GM19372 (cell line): Measurements from ENCODE around the gene DUS1L.

Source experiments
- ATAC-seq: cut with Tn5 transposase; IDR thresholded peaks from one replicate; pipeline ENCODE4 v1.9.1; 2021; ENCODE audit warnings: mild to moderate bottlenecking, low read depth, moderate library complexity; ENCODE audit not compliant: unreplicated experiment

The DUS1L gene

DNA sequence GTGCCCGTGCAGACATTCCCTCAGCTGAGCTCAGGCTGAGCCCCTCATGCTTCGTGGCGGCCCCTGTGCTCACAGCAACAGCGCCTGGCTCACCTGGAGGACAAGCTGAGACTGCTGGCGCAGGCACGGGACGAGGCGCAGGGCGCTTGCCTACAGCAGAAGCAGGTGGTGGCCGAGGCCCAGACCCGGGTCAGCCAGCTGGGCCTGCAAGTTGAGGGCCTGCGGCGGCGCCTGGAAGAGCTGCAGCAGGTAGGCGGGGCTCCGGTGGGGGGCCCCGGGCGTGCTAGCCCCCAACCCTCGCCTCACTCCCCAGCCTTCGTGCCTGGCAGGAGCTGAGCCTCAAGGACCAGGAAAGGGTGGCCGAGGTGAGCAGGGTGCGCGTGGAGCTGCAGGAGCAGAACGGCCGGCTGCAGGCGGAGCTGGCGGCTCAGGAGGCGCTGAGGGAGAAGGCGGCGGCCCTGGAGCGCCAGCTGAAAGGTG lies 35.6 kb downstream of the DUS1L start:
- ATAC-seq: no peak

- ATAC-seq: no peak
These were observed 36.2 kb downstream of the DUS1L start for GRCh38 chr17:82029391-82029790.

DNA sequence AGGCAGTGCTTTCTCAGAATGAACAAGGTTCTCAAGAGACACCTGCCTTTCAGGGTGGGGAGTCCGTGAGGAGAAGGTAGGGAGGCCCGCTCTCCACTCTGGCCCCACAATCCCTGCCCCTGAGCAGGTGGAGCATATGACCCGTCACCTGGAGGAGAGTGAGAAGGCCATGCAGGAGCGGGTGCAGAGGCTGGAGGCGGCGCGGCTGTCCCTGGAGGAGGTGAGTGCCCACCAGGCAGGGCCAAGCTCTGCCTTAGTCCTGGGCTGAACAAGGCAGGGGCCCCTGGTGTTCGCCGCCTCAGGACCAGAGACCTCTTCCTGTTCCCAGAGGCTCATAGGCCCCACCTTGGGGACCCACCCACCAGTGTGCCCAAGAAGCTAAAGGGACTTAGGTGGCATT lies 36.6 kb downstream of the DUS1L start:
- no peak for ATAC-seq

DNA sequence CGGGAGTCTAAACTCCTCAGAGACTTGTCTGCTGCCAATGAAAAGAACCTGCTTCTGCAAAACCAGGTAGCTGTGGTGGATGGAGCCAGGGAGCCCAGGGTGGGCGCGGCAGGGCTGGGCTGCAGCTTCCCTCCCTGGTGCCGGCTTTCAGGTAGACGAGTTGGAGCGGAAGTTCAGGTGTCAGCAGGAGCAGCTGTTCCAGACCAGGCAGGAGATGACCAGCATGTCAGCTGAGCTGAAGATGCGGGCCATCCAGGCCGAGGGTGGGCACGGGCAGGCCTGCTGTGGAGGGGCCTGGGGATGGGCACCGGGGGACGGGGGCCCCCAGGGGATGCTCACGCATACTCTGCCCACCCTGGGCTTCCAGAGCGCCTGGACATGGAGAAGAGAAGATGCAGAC lies 37.4 kb downstream of the DUS1L start:
- ATAC-seq: no peak

- ATAC-seq: no peak
These were observed 40.0 kb downstream of the DUS1L start for GRCh38 chr17:82025401-82026107.

GRCh38 chr17:82024859-82025258 lies 40.7 kb downstream of the DUS1L start:
- ATAC-seq: no peak

DNA sequence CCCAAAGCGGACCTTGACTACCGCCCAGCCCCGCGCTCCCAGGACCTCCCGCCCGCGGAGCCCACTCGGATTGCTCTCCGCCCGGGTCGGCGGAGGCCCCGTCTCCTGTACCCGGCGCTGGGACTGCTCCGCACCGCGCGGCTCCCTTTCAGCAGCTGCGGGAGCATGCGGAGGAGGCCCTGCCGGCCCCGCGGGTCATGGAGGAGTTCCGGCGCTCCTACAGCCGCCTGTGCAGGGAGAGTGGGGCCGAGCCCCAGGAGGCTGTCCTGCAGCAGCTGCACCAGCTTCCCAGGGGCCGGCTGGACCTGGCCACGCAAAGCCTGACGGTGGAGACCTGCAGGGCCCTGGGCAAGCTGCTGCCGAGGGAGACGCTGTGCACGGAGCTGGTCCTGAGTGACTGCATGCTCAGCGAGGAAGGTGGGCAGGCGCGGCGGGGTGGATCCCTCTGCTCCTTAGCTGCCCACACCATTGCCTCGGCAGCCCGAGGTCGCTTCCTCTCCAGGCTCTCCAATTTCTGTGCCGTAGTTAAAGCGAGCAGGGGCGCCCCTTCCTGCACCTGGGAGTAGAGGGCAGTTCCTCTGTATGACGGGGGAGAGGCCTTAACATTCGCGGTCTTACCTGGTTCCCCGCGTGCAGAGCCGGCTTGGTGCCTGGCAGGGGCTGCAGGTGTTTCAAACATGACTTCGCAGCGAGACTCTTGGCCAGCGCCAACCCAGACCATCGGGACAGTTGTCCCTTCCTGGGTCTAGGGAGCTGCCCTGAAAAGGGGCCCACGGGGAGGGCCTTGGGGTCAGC lies 42.0 kb downstream of the DUS1L start:
- no peak for ATAC-seq

DNA sequence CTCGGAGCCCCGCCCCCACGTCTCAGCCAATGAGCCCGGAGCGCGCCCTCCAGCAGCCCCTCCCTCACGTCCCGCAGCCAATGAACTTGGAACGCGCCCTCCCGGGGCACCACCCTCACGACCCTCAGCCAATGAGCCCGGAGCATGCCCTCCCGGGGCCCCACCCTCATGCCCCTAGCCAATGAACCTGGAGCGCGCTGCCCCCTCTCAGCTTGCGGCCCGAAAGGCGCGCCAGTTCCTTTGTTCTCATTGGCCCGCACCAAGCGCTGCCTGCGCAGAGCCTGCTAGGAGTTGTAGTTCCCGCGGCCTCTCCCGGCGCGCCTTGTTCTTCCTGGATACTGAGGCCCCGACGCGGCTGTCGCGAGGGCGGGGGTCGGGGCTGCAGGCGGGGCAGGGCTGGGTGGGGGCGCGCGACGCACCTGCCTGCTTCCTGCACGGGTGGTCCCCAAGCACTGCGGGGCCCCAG lies 42.6 kb downstream of the DUS1L start, which contains the start of gene LRRC45:
Gene LRRC45 (plus strand): TSS at position 325 of the 466 bp plus-strand sequence. CDS start 339 bp downstream, outside the sequence.
- ATAC-seq: peak; percentile 84

- ATAC-seq: no peak
These were observed 43.2 kb downstream of the DUS1L start, which contains the start of gene CENPX for GRCh38 chr17:82022310-82022980. Gene CENPX (minus strand): TSS chr17:82022878. CDS start chr17:82022861, 17 bp downstream.

DNA sequence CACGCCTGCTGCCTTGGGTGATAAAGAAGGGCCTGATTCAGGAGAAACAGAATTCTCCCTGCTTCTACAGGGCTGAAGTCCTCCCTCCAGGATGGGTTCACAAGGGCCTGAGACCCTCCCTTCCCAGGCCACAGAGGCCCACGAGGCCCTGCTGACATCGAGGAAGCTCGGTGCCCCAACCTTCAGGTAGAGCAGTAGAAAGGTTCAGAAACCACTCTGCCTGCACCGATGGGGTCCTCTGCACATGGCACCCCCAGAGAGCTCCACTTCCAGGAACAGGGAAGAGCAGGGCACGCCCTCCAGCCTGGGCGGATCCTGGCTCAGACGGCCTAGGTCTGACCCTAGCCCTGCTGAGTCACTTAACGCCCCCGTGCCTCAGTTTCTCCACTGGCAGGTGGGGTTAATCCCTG lies 43.7 kb downstream of the DUS1L start:
- ATAC-seq: no peak

DNA sequence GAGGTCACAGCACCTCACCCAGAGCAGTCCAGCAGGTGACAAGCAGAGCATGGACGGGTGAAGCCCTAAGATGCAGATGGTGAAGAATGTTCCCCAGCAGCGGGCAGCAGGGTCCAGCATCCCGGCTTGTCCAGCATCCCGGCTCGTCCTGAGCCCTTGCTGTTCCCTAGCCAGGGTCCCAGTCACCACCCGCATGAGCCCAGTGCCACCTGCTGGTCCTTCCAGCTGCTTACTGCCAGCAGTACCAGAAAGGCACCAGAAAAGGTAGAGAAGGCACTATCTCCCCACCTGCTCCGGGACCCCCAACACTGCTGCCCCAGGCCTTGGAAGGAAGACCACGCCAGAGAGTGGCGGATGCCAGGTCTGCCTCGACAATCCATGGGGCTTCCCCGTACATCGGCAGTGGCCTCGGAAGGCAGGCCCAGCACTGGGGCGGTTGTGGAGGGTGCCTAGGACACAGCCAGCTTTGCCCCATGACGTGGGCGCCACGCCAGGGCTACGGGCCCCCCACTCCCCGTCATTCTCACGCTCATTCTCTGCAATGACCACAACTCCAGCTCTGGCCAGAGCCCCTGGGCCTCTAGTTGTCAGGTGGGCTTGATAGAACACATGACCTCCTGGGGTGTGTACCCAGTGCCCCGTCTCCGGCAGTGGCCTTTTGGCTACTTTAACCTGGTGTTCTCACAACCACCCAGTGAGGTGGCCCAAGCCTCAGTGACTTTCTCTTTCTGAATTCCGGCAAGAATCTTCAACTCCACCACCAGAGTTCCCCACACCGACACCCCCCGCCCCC lies 44.3 kb downstream of the DUS1L start:
- no peak for ATAC-seq

GRCh38 chr17:82020572-82021106 lies 45.0 kb downstream of the DUS1L start:
- no peak for ATAC-seq

DNA sequence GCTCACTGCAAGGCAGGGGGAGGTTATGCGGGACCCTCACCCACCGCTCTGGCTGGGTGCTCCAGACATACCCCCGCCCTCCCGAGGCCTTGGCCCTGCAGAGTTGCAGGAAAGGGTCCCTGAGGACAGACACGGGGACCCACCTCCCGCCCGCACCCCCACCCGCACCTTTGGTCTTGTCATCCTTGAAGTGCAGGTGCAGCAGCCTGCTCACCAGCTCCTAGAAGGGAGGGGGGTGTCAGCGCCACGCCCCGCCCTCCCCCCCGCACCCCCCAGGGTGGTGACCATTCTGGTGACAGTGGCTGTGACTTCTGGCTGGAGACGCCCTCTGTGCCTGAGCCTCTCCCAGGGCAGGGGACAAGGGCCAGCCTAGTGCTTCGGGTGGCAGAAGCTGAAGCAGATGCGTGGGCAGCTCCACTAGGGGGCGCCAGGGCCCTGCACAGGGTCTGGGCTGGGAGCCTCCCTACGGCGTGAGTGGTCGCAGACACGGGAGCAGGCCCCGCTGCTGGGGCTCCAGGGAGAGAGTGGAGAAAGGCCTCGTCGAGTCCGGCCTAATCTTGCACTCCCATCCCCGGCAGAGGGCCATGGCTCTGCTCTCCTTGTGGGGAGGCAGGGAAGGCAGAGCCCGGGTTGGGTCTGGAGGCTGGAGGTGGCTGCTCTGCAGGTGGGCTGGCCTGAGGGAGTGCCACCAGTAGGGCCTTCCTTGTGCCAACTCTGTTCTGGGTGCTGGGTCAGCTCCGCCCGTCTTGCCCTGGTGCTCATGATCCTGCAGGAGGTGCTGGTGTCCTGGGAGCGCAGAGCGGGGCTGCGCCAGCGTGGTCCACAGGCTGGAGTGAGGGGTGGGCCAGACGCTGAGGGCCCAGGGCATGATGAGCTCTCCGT lies 45.7 kb downstream of the DUS1L start:
- ATAC-seq: no peak

DNA sequence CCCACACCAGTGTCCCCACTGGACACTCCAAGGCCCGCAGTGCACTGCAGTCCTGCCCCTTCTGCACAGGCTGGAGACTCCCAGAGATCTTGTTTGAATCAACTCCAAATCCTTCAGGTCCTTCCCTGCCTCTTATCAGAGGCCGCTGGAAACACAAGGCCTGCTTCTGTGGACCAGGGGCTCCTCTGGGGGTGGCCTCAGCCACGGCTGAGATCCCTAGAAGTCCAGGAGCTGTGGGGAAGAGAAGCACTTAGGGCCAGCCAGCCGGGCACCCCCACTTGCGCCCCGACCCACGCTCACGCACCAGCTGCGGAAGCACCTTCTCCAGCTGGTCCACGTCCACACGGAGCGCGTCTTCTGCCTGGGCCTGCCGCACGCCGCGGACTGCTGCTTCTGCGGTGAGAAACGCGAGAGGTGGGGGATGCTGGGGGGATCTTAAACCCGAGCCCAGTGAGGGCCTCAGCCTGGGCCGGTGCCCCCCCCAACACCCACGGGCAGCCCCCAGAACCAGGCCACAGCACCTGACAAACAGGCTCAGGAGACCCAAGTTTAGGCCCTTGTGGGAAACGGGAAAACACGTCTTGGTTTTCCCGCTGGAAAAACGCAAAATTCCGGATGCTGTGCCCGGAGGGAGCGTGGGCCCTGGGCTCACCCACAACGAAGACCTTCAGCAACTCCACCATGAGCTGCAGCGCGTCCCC lies 46.5 kb downstream of the DUS1L start:
- ATAC-seq: no peak

GRCh38 chr17:82018152-82018988 lies 47.2 kb downstream of the DUS1L start:
- ATAC-seq: no peak

DNA sequence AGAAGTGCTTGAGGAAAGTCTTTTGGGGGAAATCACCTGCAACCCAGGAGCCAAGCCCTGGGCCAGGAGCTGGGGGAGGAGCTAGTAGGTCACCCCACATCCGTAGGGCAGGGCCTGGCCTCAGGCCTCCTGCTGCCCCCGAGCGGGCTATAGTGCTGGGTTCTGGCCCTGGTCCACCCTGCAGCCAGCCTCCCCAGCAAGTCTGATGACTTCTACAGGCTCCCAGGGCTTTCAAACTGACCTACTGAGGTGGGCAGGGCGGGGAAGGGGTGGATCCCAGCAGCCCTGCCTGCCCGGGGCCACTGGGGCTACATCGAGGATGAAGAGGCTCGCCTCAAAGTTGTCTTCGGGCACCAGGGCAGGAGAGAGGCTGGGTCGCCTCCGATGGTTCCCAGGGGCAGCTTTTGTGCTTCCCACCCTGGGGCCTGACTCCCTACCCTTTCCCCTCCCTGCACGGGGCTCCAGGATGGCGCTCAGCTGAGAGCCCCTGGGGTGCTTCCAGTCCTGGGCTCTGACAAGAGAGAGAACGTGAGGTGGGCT lies 47.9 kb downstream of the DUS1L start:
- ATAC-seq: no peak

- ATAC-seq: no peak
These were observed 48.6 kb downstream of the DUS1L start for GRCh38 chr17:82016875-82017459.
